Duodenal mucosa (tissue), 2 donors: Measurements from ENCODE around the gene TCIRG1.
A peak's percentile ranks its signal among the peaks of the same experiment; 100 is the strongest.
"Not testable (repeated sequence)": the region's sequence is repeated elsewhere in the genome, so short reads cannot be mapped to it uniquely, and the experiment has no call there.

Source experiments
- H3K27ac ChIP-seq: one replicate; pipeline ENCODE4 v1.7.0; 2013; ENCODE audit warnings: low read depth, low read length
- H3K27me3 ChIP-seq, 2 donors: one replicate each; pipeline ENCODE4 v1.7.0; 2013; ENCODE audit warnings: low read length in 2 of 2, control low read depth in 1 of 2; ENCODE audit not compliant: insufficient read depth in 2 of 2, control insufficient read depth in 1 of 2
- H3K36me3 ChIP-seq, 2 donors: one replicate each; pipeline ENCODE4 v1.7.0; 2013; ENCODE audit warnings: low read length in 2 of 2, control low read depth in 1 of 2; ENCODE audit not compliant: insufficient read depth in 2 of 2, control insufficient read depth in 1 of 2
- H3K4me1 ChIP-seq, 2 donors: one replicate each; pipeline ENCODE4 v1.7.0; 2013; ENCODE audit warnings: low read length in 2 of 2, control low read depth in 1 of 2; ENCODE audit not compliant: insufficient read depth in 2 of 2, control insufficient read depth in 1 of 2
- H3K4me3 ChIP-seq, 2 donors: one replicate each; pipeline ENCODE4 v1.7.0; 2013; ENCODE audit warnings: low read length in 2 of 2, low read depth in 1 of 2
- H3K9ac ChIP-seq, 2 donors: one replicate each; pipeline ENCODE4 v1.7.0; 2013; ENCODE audit warnings: low read length in 2 of 2, low read depth in 1 of 2
- H3K9me3 ChIP-seq, 2 donors: one replicate each; pipeline ENCODE4 v1.7.0; 2013; ENCODE audit warnings: low read length in 2 of 2, control low read depth in 1 of 2; ENCODE audit not compliant: control insufficient read depth in 1 of 2

The TCIRG1 gene

GRCh38 chr11:68038718-68039525, at the start of gene TCIRG1:
TSS of gene TCIRG1 (plus strand) at chr11:68039025. CDS start at chr11:68041272, 2,247 bp downstream.
- Histone ChIP-seq H3K4me1 (peaks cover 39 to 57% of the 10 kb centered on the region in 2 donors), H3K36me3 (peaks cover 3 to 25% of the 10 kb centered on the region in 2 donors), H3K9me3 (no peaks in the 10 kb centered on the region), H3K9ac (peak within 1 kb of the TSS; percentile 85 to 94), H3K27ac (peak within 1 kb of the TSS; percentile 83), H3K27me3 (no peaks in the 10 kb centered on the region), H3K4me3 (peak within 1 kb of the TSS; percentile 87 to 92)

GRCh38 chr11:67990546-67991346, 48.1 kb upstream of the TCIRG1 start:
- H3K27ac ChIP-seq, H3K27me3 ChIP-seq, H3K9me3 ChIP-seq, H3K4me1 ChIP-seq, H3K4me3 ChIP-seq, H3K36me3 ChIP-seq, H3K9ac ChIP-seq: not testable (repeated sequence)

- H3K4me3 ChIP-seq: not testable (repeated sequence)
Observed at GRCh38 chr11:67991347-67992121, 47.3 kb upstream of the TCIRG1 start.

GRCh38 chr11:67993821-67994220, 45.0 kb upstream of the TCIRG1 start:
- not testable (repeated sequence) for H3K9ac ChIP-seq, H3K27me3 ChIP-seq, H3K9me3 ChIP-seq, H3K27ac ChIP-seq, H3K4me3 ChIP-seq, H3K36me3 ChIP-seq
- peaks cover 17 to 22% of the 10 kb centered on the region in 2 donors for H3K4me1 ChIP-seq

More at GRCh38 chr11:67991347-67992121, 47.3 kb upstream of the TCIRG1 start:
- H3K27ac ChIP-seq, H3K36me3 ChIP-seq, H3K9ac ChIP-seq, H3K4me1 ChIP-seq, H3K9me3 ChIP-seq, H3K27me3 ChIP-seq: not testable (repeated sequence)

GRCh38 chr11:67994387-67994786, 44.4 kb upstream of the TCIRG1 start:
- not testable (repeated sequence) for H3K36me3 ChIP-seq, H3K4me3 ChIP-seq, H3K9ac ChIP-seq, H3K27me3 ChIP-seq, H3K9me3 ChIP-seq, H3K27ac ChIP-seq
- H3K4me1 ChIP-seq: peaks cover 17 to 27% of the 10 kb centered on the region in 2 donors

GRCh38 chr11:67995129-67995528, 43.7 kb upstream of the TCIRG1 start:
- not testable (repeated sequence) for H3K27ac ChIP-seq, H3K36me3 ChIP-seq, H3K27me3 ChIP-seq, H3K9me3 ChIP-seq, H3K9ac ChIP-seq, H3K4me3 ChIP-seq
- peaks cover 17 to 27% of the 10 kb centered on the region in 2 donors for H3K4me1 ChIP-seq

GRCh38 chr11:67995579-67995978, 43.2 kb upstream of the TCIRG1 start:
- H3K9ac ChIP-seq, H3K27ac ChIP-seq, H3K36me3 ChIP-seq, H3K27me3 ChIP-seq, H3K4me3 ChIP-seq, H3K9me3 ChIP-seq: not testable (repeated sequence)
- peaks cover 17 to 27% of the 10 kb centered on the region in 2 donors for H3K4me1 ChIP-seq

GRCh38 chr11:67996051-67996450, 42.8 kb upstream of the TCIRG1 start:
- no peaks in the 10 kb centered on the region for H3K27me3 ChIP-seq
- no peak overlapping the region for H3K9ac ChIP-seq
- peaks cover 0 to 6% of the 10 kb centered on the region in 2 donors for H3K36me3 ChIP-seq
- H3K4me3 ChIP-seq: no peak overlapping the region
- no peaks in the 10 kb centered on the region for H3K9me3 ChIP-seq
- peaks cover 17 to 27% of the 10 kb centered on the region in 2 donors for H3K4me1 ChIP-seq
- no peak overlapping the region for H3K27ac ChIP-seq

- Histone ChIP-seq H3K4me3 (peak overlapping the region in 1 of 2 donors; percentile 54), H3K9me3 (no peaks in the 10 kb centered on the region), H3K36me3 (peaks cover 0 to 6% of the 10 kb centered on the region in 2 donors), H3K9ac (peak overlapping the region in 1 of 2 donors; percentile 66), H3K4me1 (peaks cover 17 to 27% of the 10 kb centered on the region in 2 donors), H3K27me3 (no peaks in the 10 kb centered on the region), H3K27ac (no peak overlapping the region)
Observed at GRCh38 chr11:67996622-67997474, 42.0 kb upstream of the TCIRG1 start.
